Measurements from ENCODE around the gene P2RY14. TPM values are rescaled to one million over a fixed set of nuclear protein-coding genes. Genes with fewer than 3 reads are reported as not detected.

P2RY14 gene
- total RNA-seq, 1 donor from 2014 or later: 1.5 TPM

- Mint-ChIP-seq H3K4me1 (peaks cover 3% of the 10 kb centered on the region), H3K27me3 (no peaks in the 10 kb centered on the region), H3K4me3 (no peak overlapping the region), H3K9me3 (no peaks in the 10 kb centered on the region), H3K27ac (no peak overlapping the region), H3K36me3 (ENCODE audit: low read depth) (no peaks in the 10 kb centered on the region)
- ChIA-PET POLR2A (no interaction called here), CTCF (interaction anchor here (1.0 to 5.4 kb wide), 4 partner anchors 58 to 129 kb away, joined by 3 to 46 read pairs (median 10); no protein-coding TSS in a partner anchor)
- no peak for TF ChIP-seq CTCF (IDR thresholded peaks at IDR 0.05)
- DNase-seq (no peak), ATAC-seq (ENCODE audit: low read depth) (no peak)
- intact Hi-C loops (cut with micrococcal nuclease): no loop called here
These were observed 7.6 kb upstream of the P2RY14 start for GRCh38 chr3:151285940-151286339.

- Mint-ChIP-seq H3K36me3 (ENCODE audit: low read depth) (no peaks in the 10 kb centered on the region), H3K9me3 (no peaks in the 10 kb centered on the region), H3K27ac (no peak overlapping the region), H3K4me1 (peaks cover 19% of the 10 kb centered on the region), H3K27me3 (no peaks in the 10 kb centered on the region), H3K4me3 (no peak overlapping the region)
- TF ChIP-seq CTCF (IDR thresholded peaks at IDR 0.05): no peak
- ATAC-seq (ENCODE audit: low read depth) (no peak), DNase-seq (no peak)
- ChIA-PET POLR2A (no interaction called here), CTCF (interaction anchor here (0.9 to 5.4 kb wide), 4 partner anchors 54 to 116 kb away, joined by 4 to 46 read pairs (median 11); no protein-coding TSS in a partner anchor)
- intact Hi-C loops (cut with micrococcal nuclease): loop anchor here (1.0 kb wide), 5 partner anchors 57 to 756 kb away; no protein-coding TSS in a partner anchor
These were observed 5.6 kb upstream of the P2RY14 start for GRCh38 chr3:151283907-151284461.

- no peak overlapping the region for H3K4me3 Mint-ChIP-seq
- no peaks in the 10 kb centered on the region for H3K27me3 Mint-ChIP-seq
- DNase-seq (no peak), ATAC-seq (ENCODE audit: low read depth) (no peak)
- ChIA-PET CTCF (interaction anchor here (0.9 to 9.6 kb wide), 8 partner anchors 17 to 115 kb away, joined by 3 to 237 read pairs (median 17); no protein-coding TSS in a partner anchor), POLR2A (no interaction called here)
- peaks cover 25% of the 10 kb centered on the region for H3K4me1 Mint-ChIP-seq
- H3K9me3 Mint-ChIP-seq: no peaks in the 10 kb centered on the region
- TF ChIP-seq CTCF (IDR thresholded peaks at IDR 0.05): no peak
- H3K36me3 Mint-ChIP-seq (ENCODE audit: low read depth): no peaks in the 10 kb centered on the region
- intact Hi-C loops (cut with micrococcal nuclease): loop anchor here (1.0 kb wide), 5 partner anchors 56 to 755 kb away; no protein-coding TSS in a partner anchor
- no peak overlapping the region for H3K27ac Mint-ChIP-seq
These were observed 5.0 kb upstream of the P2RY14 start for GRCh38 chr3:151283387-151283786.

- peak; percentile 38 for ATAC-seq (ENCODE audit: low read depth)
- Mint-ChIP-seq H3K9me3 (no peaks in the 10 kb centered on the region), H3K4me3 (no peak overlapping the region), H3K36me3 (ENCODE audit: low read depth) (no peaks in the 10 kb centered on the region), H3K4me1 (peaks cover 30% of the 10 kb centered on the region), H3K27ac (no peak overlapping the region), H3K27me3 (no peaks in the 10 kb centered on the region)
- DNase-seq: no peak
- intact Hi-C loops (cut with micrococcal nuclease): loop anchor here (1.0 kb wide), 5 partner anchors 56 to 755 kb away; no protein-coding TSS in a partner anchor
- CTCF ChIA-PET: interaction anchor here (0.6 to 9.6 kb wide), 11 partner anchors 16 to 357 kb away, joined by 3 to 237 read pairs (median 4); no protein-coding TSS in a partner anchor
- POLR2A ChIA-PET: no interaction called here
- peak; percentile 78 for TF ChIP-seq CTCF (IDR thresholded peaks at IDR 0.05)
These were observed 4.6 kb upstream of the P2RY14 start for GRCh38 chr3:151282921-151283320.

GRCh38 chr3:151281671-151282324 lies 3.5 kb upstream of the P2RY14 start:
- ChIA-PET CTCF (interaction anchor here (0.7 to 9.6 kb wide), 10 partner anchors 15 to 356 kb away, joined by 3 to 237 read pairs (median 4); no protein-coding TSS in a partner anchor), POLR2A (no interaction called here)
- Mint-ChIP-seq H3K9me3 (no peaks in the 10 kb centered on the region), H3K36me3 (ENCODE audit: low read depth) (no peaks in the 10 kb centered on the region), H3K27ac (no peak overlapping the region), H3K27me3 (no peaks in the 10 kb centered on the region), H3K4me1 (peaks cover 38% of the 10 kb centered on the region), H3K4me3 (no peak overlapping the region)
- ATAC-seq (ENCODE audit: low read depth): no peak
- TF ChIP-seq CTCF (IDR thresholded peaks at IDR 0.05): no peak
- intact Hi-C loops (cut with micrococcal nuclease): no loop called here
- DNase-seq: no peak
